HEK293 (cell line): ENCODE results near the gene TNP2.

Experiments used
- CTCF ChIA-PET: fragments of 350-600 bp; formaldehyde crosslinking; extraction: SDS; loops from one replicate; lab custom pipeline; 2021; ENCODE audit warnings: antibody characterized with exemption; lab: Yijun Ruan, JAX
- POLR2A ChIA-PET: fragments of 300-600 bp; formaldehyde crosslinking; extraction: SDS; loops from one replicate; lab custom pipeline; 2020; ENCODE audit warnings: antibody characterized with exemption, inconsistent platforms; lab: Yijun Ruan, JAX
- H3K27ac ChIP-seq: fragments of 200-500 bp; sonication (Bioruptor generic); 2 replicates; pipeline ENCODE4 v1.5.1; 2014; ENCODE audit warnings: low read depth, low read length, control low read depth, inconsistent platforms; ENCODE audit errors: extremely low read depth
- H3K36me3 ChIP-seq, 2 experiments: fragments of 200-500 bp in 1 of 2; sonication (Bioruptor generic) in 1 of 2; 1 replicate in 1 of 2; 2 replicates in 1 of 2; pipeline ENCODE4 v1.5.1; 2014 to 2017; ENCODE audit warnings: inconsistent platforms in 2 of 2, low read length in 2 of 2; ENCODE audit not compliant: control insufficient read depth in 2 of 2, insufficient read depth in 1 of 2
- H3K4me1 ChIP-seq: fragments of 200-500 bp; sonication (Bioruptor generic); 2 replicates; pipeline ENCODE4 v1.5.1; 2014; ENCODE audit warnings: mild to moderate bottlenecking, low read length, inconsistent platforms; ENCODE audit not compliant: control insufficient read depth, insufficient read depth
- H3K4me3 ChIP-seq: 2 replicates; pipeline ENCODE4 v1.5.1; 2011; ENCODE audit warnings: low read depth, mild to moderate bottlenecking, control low read depth, low read length, moderate library complexity
- H3K9me3 ChIP-seq: fragments of 200-500 bp; sonication (Bioruptor generic); 2 replicates; pipeline ENCODE4 v1.5.1; 2014; ENCODE audit warnings: low read depth, low read length, inconsistent platforms; ENCODE audit not compliant: control insufficient read depth, insufficient read depth
- BCL11A ChIP-seq: fragments of 450-650 bp; formaldehyde crosslinking; IDR thresholded peaks from 2 replicates; pipeline ENCODE4 v1.5.1; 2016; ENCODE audit warnings: low read depth, missing biosample characterization, missing genetic modification characterization
- BCL11B ChIP-seq: fragments of 450-650 bp; formaldehyde crosslinking; IDR thresholded peaks from 2 replicates; pipeline ENCODE4 v1.5.1; 2016; ENCODE audit warnings: low read depth, missing biosample characterization, missing genetic modification characterization
- FEZF1 ChIP-seq: fragments of 450-650 bp; formaldehyde crosslinking; IDR thresholded peaks from 2 replicates; pipeline ENCODE4 v1.5.1; 2016; ENCODE audit warnings: missing biosample characterization, missing genetic modification characterization
- GFI1B ChIP-seq: fragments of 450-650 bp; formaldehyde crosslinking; IDR thresholded peaks from 2 replicates; pipeline ENCODE4 v1.5.1; 2016; ENCODE audit warnings: missing biosample characterization, missing genetic modification characterization
- RBAK ChIP-seq: fragments of 450-650 bp; formaldehyde crosslinking; IDR thresholded peaks from 2 replicates; pipeline ENCODE4 v1.5.1; 2016; ENCODE audit warnings: missing biosample characterization, missing genetic modification characterization
- SP7 ChIP-seq: fragments of 450-650 bp; formaldehyde crosslinking; IDR thresholded peaks from 2 replicates; pipeline ENCODE4 v1.5.1; 2016; ENCODE audit warnings: missing biosample characterization, missing genetic modification characterization
- TRIM28 ChIP-seq: IDR thresholded peaks from 2 replicates; pipeline ENCODE4 v1.6.1; 2011; ENCODE audit warnings: low read length, control low read depth, borderline replicate concordance
- ZNF132 ChIP-seq: fragments of 450-650 bp; formaldehyde crosslinking; IDR thresholded peaks from 2 replicates; pipeline ENCODE4 v1.5.1; 2017; ENCODE audit warnings: missing biosample characterization, missing genetic modification characterization, borderline replicate concordance
- ZNF146 ChIP-seq: fragments of 450-650 bp; formaldehyde crosslinking; IDR thresholded peaks from 2 replicates; pipeline ENCODE4 v1.5.1; 2016; ENCODE audit warnings: missing biosample characterization, missing genetic modification characterization
- ZNF184 ChIP-seq: fragments of 450-650 bp; IDR thresholded peaks from 2 replicates; pipeline ENCODE4 v1.5.1; 2018; ENCODE audit warnings: missing biosample characterization, mild to moderate bottlenecking, missing genetic modification characterization
- ZNF2 ChIP-seq: fragments of 450-650 bp; formaldehyde crosslinking; IDR thresholded peaks from 2 replicates; pipeline ENCODE4 v1.5.1; 2016; ENCODE audit warnings: missing biosample characterization, missing genetic modification characterization
- ZNF202 ChIP-seq: fragments of 450-650 bp; formaldehyde crosslinking; IDR thresholded peaks from 2 replicates; pipeline ENCODE4 v1.5.1; 2016; ENCODE audit warnings: missing biosample characterization, missing genetic modification characterization, borderline replicate concordance
- ZNF350 ChIP-seq: fragments of 450-650 bp; formaldehyde crosslinking; IDR thresholded peaks from 2 replicates; pipeline ENCODE4 v1.5.0; 2017; ENCODE audit warnings: missing biosample characterization, mild to moderate bottlenecking, missing genetic modification characterization
- ZNF37A ChIP-seq: fragments of 450-650 bp; IDR thresholded peaks from 2 replicates; pipeline ENCODE4 v1.5.1; 2018; ENCODE audit warnings: missing biosample characterization, missing genetic modification characterization
- ZNF473 ChIP-seq: fragments of 450-650 bp; formaldehyde crosslinking; IDR thresholded peaks from 2 replicates; pipeline ENCODE4 v1.5.1; 2017; ENCODE audit warnings: missing biosample characterization, missing genetic modification characterization
- ZNF510 ChIP-seq: fragments of 450-650 bp; formaldehyde crosslinking; IDR thresholded peaks from 2 replicates; pipeline ENCODE4 v1.5.1; 2018; ENCODE audit warnings: mild to moderate bottlenecking, missing genetic modification characterization, missing biosample characterization; ENCODE audit not compliant: insufficient replicate concordance
- ZNF621 ChIP-seq: fragments of 450-650 bp; formaldehyde crosslinking; IDR thresholded peaks from 2 replicates; pipeline ENCODE4 v1.5.1; 2017; ENCODE audit warnings: missing biosample characterization, missing genetic modification characterization
- ZNF626 ChIP-seq: fragments of 450-650 bp; sonication (Bioruptor Pico); formaldehyde crosslinking; IDR thresholded peaks from 2 replicates; pipeline ENCODE4 v1.5.1; 2018; ENCODE audit warnings: missing biosample characterization, missing genetic modification characterization, inconsistent platforms
- ZNF747 ChIP-seq: fragments of 450-650 bp; formaldehyde crosslinking; IDR thresholded peaks from 2 replicates; pipeline ENCODE4 v1.5.1; 2016; ENCODE audit warnings: missing biosample characterization, missing genetic modification characterization
- ZNF768 ChIP-seq: fragments of 450-650 bp; formaldehyde crosslinking; IDR thresholded peaks from 2 replicates; pipeline ENCODE4 v1.5.1; 2018; ENCODE audit warnings: missing biosample characterization, mild to moderate bottlenecking, missing genetic modification characterization
- TF ChIP-seq, protein P1 (sequence below): fragments of 450-650 bp; formaldehyde crosslinking; IDR thresholded peaks from 2 replicates; pipeline ENCODE4 v1.5.1; 2016; ENCODE audit warnings: missing biosample characterization, missing genetic modification characterization, borderline replicate concordance
- TF ChIP-seq, protein P2 (sequence below): fragments of 450-650 bp; formaldehyde crosslinking; IDR thresholded peaks from 2 replicates; pipeline ENCODE4; 2016; ENCODE audit warnings: missing biosample characterization, missing genetic modification characterization
- TF ChIP-seq, protein P3 (sequence below): fragments of 450-650 bp; formaldehyde crosslinking; IDR thresholded peaks from 2 replicates; pipeline ENCODE4 v1.5.1; 2016; ENCODE audit warnings: missing biosample characterization, missing genetic modification characterization
- TF ChIP-seq, protein P4 (sequence below): fragments of 450-650 bp; formaldehyde crosslinking; IDR thresholded peaks from 2 replicates; pipeline ENCODE4 v1.5.1; 2016; ENCODE audit warnings: missing biosample characterization, missing genetic modification characterization, borderline replicate concordance

Gene TNP2

DNA sequence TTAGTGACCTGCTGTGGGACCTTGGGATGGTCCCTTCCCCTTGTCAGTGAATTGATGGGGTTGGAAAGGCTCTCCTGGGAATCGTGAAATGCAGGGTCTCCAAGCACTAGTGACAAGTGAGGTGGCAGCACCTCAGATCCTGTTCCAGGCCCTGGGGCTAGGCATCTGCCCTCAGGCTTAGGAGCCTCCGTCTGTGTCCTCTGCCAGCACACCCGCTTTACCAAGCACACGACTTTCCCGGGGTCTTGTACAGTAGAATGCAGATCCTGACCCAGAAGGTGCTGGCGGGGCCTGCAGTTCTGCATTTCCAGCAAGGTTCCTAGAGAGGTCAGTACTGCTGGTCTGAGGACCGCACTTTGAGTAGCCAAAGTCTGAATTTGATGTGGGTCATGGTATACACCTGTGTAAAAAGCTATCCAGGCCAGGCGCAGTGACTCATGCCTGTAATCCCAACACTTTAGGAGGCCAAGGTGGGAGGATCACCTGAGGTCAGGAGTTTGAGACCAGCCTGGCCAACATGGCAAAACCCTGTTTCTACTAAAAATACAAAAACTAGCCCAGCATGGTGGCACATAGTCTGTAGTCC is 45.3 kb upstream of the TNP2 start (continued):
- TF ChIP-seq ZNF202 (tag by site-specific recombination) = no peak
- TF ChIP-seq ZNF626 (tag by site-specific recombination) = no peak
- no peak for TF ChIP-seq ZNF473
- no peak for TF ChIP-seq ZNF2 (tag by site-specific recombination)
- TF ChIP-seq TRIM28 = no peak
- TF ChIP-seq BCL11B = no peak
- no peak for TF ChIP-seq FEZF1 (tag by site-specific recombination)
- no peak for TF ChIP-seq ZNF132
- TF ChIP-seq, protein P1, sequence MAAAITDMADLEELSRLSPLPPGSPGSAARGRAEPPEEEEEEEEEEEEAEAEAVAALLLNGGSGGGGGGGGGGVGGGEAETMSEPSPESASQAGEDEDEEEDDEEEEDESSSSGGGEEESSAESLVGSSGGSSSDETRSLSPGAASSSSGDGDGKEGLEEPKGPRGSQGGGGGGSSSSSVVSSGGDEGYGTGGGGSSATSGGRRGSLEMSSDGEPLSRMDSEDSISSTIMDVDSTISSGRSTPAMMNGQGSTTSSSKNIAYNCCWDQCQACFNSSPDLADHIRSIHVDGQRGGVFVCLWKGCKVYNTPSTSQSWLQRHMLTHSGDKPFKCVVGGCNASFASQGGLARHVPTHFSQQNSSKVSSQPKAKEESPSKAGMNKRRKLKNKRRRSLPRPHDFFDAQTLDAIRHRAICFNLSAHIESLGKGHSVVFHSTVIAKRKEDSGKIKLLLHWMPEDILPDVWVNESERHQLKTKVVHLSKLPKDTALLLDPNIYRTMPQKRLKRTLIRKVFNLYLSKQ (tag by site-specific recombination) = no peak

DNA sequence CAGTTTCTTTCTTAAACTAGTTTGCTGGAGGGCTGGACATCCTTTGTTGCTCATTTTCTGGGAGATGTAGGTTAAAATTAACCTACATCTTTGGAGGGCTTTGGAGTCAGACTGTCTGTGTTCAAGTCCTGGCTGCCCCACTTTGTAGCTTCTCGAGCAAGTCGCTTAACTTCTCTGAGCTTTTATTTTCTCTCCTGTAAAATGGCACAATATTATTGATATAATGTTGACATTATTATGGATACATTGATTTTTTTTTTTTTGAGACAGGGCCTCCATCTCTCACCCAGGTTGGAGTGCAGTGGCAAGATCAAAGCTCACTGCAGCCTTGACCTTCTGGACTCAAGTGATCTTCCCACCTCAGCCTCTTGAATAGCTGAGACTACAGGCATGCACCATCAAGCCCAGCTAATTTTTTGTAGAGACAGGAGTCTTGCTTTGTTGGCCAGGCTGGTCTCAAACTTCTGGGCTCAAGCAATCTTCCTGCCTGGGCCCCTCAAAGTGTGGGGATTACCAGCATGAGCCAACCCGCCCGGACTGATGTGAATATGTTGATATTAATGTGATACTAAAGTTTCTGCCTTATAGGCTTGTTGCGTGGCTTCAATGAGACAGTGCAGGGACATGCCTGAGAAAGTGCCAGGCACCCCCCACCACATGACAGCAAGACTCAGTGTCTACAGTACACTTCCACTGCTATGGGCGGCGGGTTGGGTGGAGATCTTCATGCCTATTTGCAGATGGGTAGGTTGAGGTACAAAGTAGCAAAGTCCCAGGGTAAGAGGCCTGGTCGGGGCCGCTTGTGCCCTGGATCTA is 44.6 kb upstream of the TNP2 start:
- Histone ChIP-seq H3K4me1 (no peaks in the 10 kb centered on the region), H3K4me3 (no peak overlapping the region), H3K27ac (no peak overlapping the region), H3K36me3 (no peaks in the 10 kb centered on the region), H3K9me3 (no peaks in the 10 kb centered on the region)
- POLR2A ChIA-PET = interaction anchor here (1.5 kb wide), 1 partner anchor 58 kb away, joined by 6 read pairs; the partner anchor contains the start of gene SOCS1
- CTCF ChIA-PET = interaction anchor here (0.6 kb wide), 1 partner anchor 286 kb away, joined by 3 read pairs; no protein-coding TSS in a partner anchor
- TF ChIP-seq ZNF146 (tag by site-specific recombination) (no peak), ZNF747 (tag by site-specific recombination) (no peak), GFI1B (no peak), BCL11A (no peak), ZNF621 (tag by site-specific recombination) (no peak), ZNF37A (no peak), ZNF350 (tag by site-specific recombination) (no peak), ZNF2 (tag by site-specific recombination) (no peak), RBAK (tag by site-specific recombination) (no peak), ZNF510 (no peak), SP7 (tag by site-specific recombination) (no peak), ZNF768 (tag by site-specific recombination) (no peak), ZNF184 (no peak)
- TF ChIP-seq, protein P2, sequence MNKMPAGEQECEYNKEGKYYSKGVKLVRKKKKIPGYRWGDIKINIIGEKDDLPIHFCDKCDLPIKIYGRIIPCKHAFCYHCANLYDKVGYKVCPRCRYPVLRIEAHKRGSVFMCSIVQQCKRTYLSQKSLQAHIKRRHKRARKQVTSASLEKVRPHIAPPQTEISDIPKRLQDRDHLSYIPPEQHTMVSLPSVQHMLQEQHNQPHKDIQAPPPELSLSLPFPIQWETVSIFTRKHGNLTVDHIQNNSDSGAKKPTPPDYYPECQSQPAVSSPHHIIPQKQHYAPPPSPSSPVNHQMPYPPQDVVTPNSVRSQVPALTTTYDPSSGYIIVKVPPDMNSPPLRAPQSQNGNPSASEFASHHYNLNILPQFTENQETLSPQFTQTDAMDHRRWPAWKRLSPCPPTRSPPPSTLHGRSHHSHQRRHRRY = no peak
- TF ChIP-seq, protein P3, sequence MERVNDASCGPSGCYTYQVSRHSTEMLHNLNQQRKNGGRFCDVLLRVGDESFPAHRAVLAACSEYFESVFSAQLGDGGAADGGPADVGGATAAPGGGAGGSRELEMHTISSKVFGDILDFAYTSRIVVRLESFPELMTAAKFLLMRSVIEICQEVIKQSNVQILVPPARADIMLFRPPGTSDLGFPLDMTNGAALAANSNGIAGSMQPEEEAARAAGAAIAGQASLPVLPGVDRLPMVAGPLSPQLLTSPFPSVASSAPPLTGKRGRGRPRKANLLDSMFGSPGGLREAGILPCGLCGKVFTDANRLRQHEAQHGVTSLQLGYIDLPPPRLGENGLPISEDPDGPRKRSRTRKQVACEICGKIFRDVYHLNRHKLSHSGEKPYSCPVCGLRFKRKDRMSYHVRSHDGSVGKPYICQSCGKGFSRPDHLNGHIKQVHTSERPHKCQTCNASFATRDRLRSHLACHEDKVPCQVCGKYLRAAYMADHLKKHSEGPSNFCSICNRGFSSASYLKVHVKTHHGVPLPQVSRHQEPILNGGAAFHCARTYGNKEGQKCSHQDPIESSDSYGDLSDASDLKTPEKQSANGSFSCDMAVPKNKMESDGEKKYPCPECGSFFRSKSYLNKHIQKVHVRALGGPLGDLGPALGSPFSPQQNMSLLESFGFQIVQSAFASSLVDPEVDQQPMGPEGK = no peak
- TF ChIP-seq, protein P4, sequence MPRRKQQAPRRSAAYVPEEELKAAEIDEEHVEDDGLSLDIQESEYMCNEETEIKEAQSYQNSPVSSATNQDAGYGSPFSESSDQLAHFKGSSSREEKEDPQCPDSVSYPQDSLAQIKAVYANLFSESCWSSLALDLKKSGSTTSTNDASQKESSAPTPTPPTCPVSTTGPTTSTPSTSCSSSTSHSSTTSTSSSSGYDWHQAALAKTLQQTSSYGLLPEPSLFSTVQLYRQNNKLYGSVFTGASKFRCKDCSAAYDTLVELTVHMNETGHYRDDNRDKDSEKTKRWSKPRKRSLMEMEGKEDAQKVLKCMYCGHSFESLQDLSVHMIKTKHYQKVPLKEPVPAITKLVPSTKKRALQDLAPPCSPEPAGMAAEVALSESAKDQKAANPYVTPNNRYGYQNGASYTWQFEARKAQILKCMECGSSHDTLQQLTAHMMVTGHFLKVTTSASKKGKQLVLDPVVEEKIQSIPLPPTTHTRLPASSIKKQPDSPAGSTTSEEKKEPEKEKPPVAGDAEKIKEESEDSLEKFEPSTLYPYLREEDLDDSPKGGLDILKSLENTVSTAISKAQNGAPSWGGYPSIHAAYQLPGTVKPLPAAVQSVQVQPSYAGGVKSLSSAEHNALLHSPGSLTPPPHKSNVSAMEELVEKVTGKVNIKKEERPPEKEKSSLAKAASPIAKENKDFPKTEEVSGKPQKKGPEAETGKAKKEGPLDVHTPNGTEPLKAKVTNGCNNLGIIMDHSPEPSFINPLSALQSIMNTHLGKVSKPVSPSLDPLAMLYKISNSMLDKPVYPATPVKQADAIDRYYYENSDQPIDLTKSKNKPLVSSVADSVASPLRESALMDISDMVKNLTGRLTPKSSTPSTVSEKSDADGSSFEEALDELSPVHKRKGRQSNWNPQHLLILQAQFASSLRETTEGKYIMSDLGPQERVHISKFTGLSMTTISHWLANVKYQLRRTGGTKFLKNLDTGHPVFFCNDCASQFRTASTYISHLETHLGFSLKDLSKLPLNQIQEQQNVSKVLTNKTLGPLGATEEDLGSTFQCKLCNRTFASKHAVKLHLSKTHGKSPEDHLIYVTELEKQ (tag by site-specific recombination) = no peak
